Bronchial epithelial cell (primary cell): ENCODE data around the gene GRAMD1C. TPM values are rescaled to one million over a fixed set of nuclear protein-coding genes. Genes with fewer than 3 reads are reported as not detected.
A peak's percentile ranks its signal among the peaks of the same experiment; 100 is the strongest.

Experiments used
- DNase-seq: peaks from one replicate; pipeline ENCODE4 v3.0.0-alpha.2; 2010; ENCODE audit warnings: low read depth
- FAIRE-seq: peaks from 2 replicates; lab custom pipeline; 2011; peaks lifted over from hg19 to GRCh38; lab: Jason Lieb, UNC
- H3K27me3 ChIP-seq: 2 replicates; pipeline ENCODE4 v1.5.1; 2011; ENCODE audit warnings: low read length; ENCODE audit not compliant: control insufficient read depth, insufficient read depth
- H3K36me3 ChIP-seq: 2 replicates; pipeline ENCODE4 v1.5.1; 2011; ENCODE audit warnings: low read length; ENCODE audit not compliant: control insufficient read depth, insufficient read depth
- H3K4me3 ChIP-seq: 2 replicates; pipeline ENCODE4 v1.5.1; 2011; ENCODE audit warnings: mild to moderate bottlenecking, low read depth, low read length, control low read depth
- CTCF ChIP-seq: IDR thresholded peaks from 2 replicates; pipeline ENCODE4 v1.5.1; 2011; ENCODE audit warnings: mild to moderate bottlenecking, moderate library complexity, low read length, control low read depth, inconsistent platforms; ENCODE audit not compliant: insufficient read depth, severe bottlenecking
- total RNA-seq: library from RNA; depleted of rRNA; stranded (reverse); fragments of >200 nt; gene quantifications from 2 replicates; pipeline ENCODE4 v1.2.1, GENCODE V29; 2014

The GRAMD1C gene
- total RNA-seq, 1 donor from 2014 or later: 1.1 TPM

- H3K27me3 ChIP-seq: no peaks in the 10 kb centered on the region
- FAIRE-seq (no peak), DNase-seq (no peak)
- H3K36me3 ChIP-seq: no peaks in the 10 kb centered on the region
- no peak for TF ChIP-seq CTCF
- H3K4me3 ChIP-seq: no peak overlapping the region
Measured at GRCh38 chr3:113906568-113907140, 68.1 kb downstream of the GRAMD1C start.

- no peak overlapping the region for H3K4me3 ChIP-seq
- TF ChIP-seq CTCF: no peak
- H3K27me3 ChIP-seq: no peaks in the 10 kb centered on the region
- FAIRE-seq (no peak), DNase-seq (no peak)
- H3K36me3 ChIP-seq: no peaks in the 10 kb centered on the region
Measured at GRCh38 chr3:113908133-113908532, 69.5 kb downstream of the GRAMD1C start.

DNA sequence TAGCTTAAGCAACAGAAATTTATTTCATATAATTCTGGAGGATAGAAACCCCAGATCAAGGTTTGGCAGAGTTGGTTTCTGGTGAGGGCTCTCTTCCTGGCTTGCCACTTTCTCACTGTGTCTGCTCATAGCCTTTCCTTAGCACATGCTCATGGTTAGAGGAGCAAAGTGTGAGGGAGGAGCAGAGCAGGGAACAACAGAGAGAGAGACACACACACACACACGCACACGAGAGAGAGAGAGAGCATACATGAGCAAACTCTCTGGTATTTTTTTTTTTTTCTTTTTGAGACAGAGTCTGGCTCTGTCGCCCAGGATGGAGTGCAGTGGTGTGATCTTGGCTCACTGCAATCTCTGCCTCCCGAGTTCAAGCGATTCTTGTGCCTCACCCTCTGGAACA is 72.4 kb downstream of the GRAMD1C start:
- no peak for TF ChIP-seq CTCF
- no peak overlapping the region for H3K4me3 ChIP-seq
- no peaks in the 10 kb centered on the region for H3K27me3 ChIP-seq
- no peaks in the 10 kb centered on the region for H3K36me3 ChIP-seq
- DNase-seq: no peak
- no peak for FAIRE-seq

DNA sequence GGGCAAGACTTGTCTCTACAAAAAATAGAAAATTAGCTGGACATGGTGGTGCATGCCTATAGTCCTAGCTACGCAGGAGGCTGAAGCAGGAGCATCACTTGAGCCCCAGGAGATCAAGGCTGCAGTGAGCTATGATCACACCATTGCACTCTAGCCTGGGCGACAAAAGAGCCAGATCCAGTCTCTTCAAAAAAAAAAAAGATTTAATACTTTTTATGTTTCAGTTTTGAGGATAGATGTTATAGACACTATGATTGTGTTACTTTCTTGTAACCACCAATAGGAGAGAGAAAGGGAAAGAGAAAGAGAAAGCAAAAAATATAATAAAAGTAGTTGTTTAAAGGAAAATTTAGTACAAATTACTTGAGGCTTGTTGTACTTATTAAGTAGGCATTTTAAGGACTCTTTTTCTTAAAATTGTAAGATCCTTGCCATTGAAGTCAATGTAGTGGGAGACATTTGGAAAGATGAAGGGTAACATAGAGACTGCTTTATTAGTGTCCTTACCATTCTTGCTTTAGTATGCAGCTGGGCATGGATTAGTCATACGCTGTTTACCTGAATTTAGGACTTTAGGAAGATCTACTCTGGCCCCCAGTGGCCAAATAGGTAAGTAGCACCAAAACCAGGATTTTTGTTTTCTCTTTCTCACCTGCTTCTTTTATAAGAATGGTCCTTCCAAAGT is 74.1 kb downstream of the GRAMD1C start:
- no peaks in the 10 kb centered on the region for H3K27me3 ChIP-seq
- peak; percentile 82 for DNase-seq
- no peak for FAIRE-seq

GRCh38 chr3:113914646-113915045 is 76.1 kb downstream of the GRAMD1C start:
- Histone ChIP-seq H3K4me3 (no peak overlapping the region), H3K36me3 (no peaks in the 10 kb centered on the region), H3K27me3 (no peaks in the 10 kb centered on the region)
- no peak for TF ChIP-seq CTCF
- peak; percentile 55 for DNase-seq
- no peak for FAIRE-seq

More for the DNA sequence above, 74.1 kb downstream of the GRAMD1C start:
- no peak overlapping the region for H3K4me3 ChIP-seq
- TF ChIP-seq CTCF: peak; percentile 75
- no peaks in the 10 kb centered on the region for H3K36me3 ChIP-seq
